Measurements from ENCODE around the gene PXYLP1. TPM values are rescaled to one million over a fixed set of nuclear protein-coding genes. Genes with fewer than 3 reads are reported as not detected.

The PXYLP1 gene
- total and polyA plus RNA-seq, 9 of the 15 experiments (the other 6 are each of a cell fraction or from before 2014, with no cell fraction given) = 0.80 to 2.9 (median 1.3) TPM

- DNase-seq (ENCODE audit: extremely low read depth in 1 of 4, low spot score in 3 of 4) (no peak), FAIRE-seq (no peak), ATAC-seq (no peak)
- POLR2A ChIA-PET = interaction anchor here (0.6 kb wide), 1 partner anchor 901 kb away, joined by 6 read pairs; no protein-coding TSS in a partner anchor
- Histone ChIP-seq H3K27ac (ENCODE audit: extremely low read depth, low read depth, low read length) (no peak overlapping the region), H3K27me3 (ENCODE audit: control insufficient read depth in 2 of 2, insufficient read depth in 2 of 2, low read length in 2 of 2) (peaks cover 2 to 9% of the 10 kb centered on the region in 2 experiments; a peak in 4 of 5 replicates), H3K9ac (ENCODE audit: insufficient read depth in 1 of 2, low read depth in 2 of 2, low read length in 2 of 2) (no peak overlapping the region), H3K36me3 (ENCODE audit: control insufficient read depth, insufficient read depth, low read length) (no peaks in the 10 kb centered on the region), H3K4me1 (replicated peaks in 1 of 2; ENCODE audit: control insufficient read depth in 2 of 2, insufficient read depth in 2 of 2, low read length in 2 of 2) (no peaks in the 10 kb centered on the region; a peak in 1 of 5 replicates), H3K9me3 (replicated peaks; ENCODE audit: control insufficient read depth, insufficient read depth, low read depth, low read length) (no peaks in the 10 kb centered on the region), H2AFZ (ENCODE audit: low read depth, low read length) (no peak overlapping the region), H3K4me2 (ENCODE audit: insufficient read depth, low read length) (no peak overlapping the region), H3K79me2 (ENCODE audit: control insufficient read depth, insufficient read depth, low read length) (no peaks in the 10 kb centered on the region), H3K9me1 (ENCODE audit: control insufficient read depth, insufficient read depth, low read length) (no peaks in the 10 kb centered on the region), H4K20me1 (replicated peaks; ENCODE audit: control insufficient read depth, insufficient read depth, low read length) (no peaks in the 10 kb centered on the region), H3K4me3 (no peak overlapping the region)
- in situ Hi-C loops (cut with MboI) (no loop called here), intact Hi-C loops (cut with micrococcal nuclease) (no loop called here)
- 0% methylated on average over 4 of the region's 4 CpGs for WGBS (ENCODE audit: insufficient coverage, low coverage, missing lambda C conversion rate)
- BruUV-seq (replicated peaks) = no TSS peak
- TF ChIP-seq CBX5 (IDR thresholded peaks at IDR 0.05; ENCODE audit: borderline replicate concordance, low read depth) = no peak
- no peak for TF ChIP-seq MCM7 (IDR thresholded peaks at IDR 0.05)
- TF ChIP-seq ZNF77 (CRISPR knock-in tag; IDR thresholded peaks at IDR 0.05) = no peak
- no peak for TF ChIP-seq GTF2E2 (tag; IDR thresholded peaks at IDR 0.05)
- no peak for TF ChIP-seq PHF8 (IDR thresholded peaks at IDR 0.05; ENCODE audit: borderline replicate concordance, low read length)
- TF ChIP-seq YBX1 (IDR thresholded peaks at IDR 0.05) = no peak
- TF ChIP-seq, protein P1, sequence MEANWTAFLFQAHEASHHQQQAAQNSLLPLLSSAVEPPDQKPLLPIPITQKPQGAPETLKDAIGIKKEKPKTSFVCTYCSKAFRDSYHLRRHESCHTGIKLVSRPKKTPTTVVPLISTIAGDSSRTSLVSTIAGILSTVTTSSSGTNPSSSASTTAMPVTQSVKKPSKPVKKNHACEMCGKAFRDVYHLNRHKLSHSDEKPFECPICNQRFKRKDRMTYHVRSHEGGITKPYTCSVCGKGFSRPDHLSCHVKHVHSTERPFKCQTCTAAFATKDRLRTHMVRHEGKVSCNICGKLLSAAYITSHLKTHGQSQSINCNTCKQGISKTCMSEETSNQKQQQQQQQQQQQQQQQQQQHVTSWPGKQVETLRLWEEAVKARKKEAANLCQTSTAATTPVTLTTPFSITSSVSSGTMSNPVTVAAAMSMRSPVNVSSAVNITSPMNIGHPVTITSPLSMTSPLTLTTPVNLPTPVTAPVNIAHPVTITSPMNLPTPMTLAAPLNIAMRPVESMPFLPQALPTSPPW (CRISPR knock-in tag; IDR thresholded peaks at IDR 0.05) = no peak
- TF ChIP-seq, protein P2, sequence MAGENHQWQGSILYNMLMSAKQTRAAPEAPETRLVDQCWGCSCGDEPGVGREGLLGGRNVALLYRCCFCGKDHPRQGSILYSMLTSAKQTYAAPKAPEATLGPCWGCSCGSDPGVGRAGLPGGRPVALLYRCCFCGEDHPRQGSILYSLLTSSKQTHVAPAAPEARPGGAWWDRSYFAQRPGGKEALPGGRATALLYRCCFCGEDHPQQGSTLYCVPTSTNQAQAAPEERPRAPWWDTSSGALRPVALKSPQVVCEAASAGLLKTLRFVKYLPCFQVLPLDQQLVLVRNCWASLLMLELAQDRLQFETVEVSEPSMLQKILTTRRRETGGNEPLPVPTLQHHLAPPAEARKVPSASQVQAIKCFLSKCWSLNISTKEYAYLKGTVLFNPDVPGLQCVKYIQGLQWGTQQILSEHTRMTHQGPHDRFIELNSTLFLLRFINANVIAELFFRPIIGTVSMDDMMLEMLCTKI (IDR thresholded peaks at IDR 0.05; ENCODE audit: partially characterized antibody) = no peak
- TF ChIP-seq E4F1 (CRISPR knock-in tag; IDR thresholded peaks at IDR 0.05; ENCODE audit: borderline replicate concordance) = no peak
- CTCF ChIA-PET (ENCODE audit: low intra/inter-chr PET ratio) = no interaction called here
These were observed 27.8 kb upstream of the PXYLP1 start for GRCh38 chr3:141203866-141204265.

Measured in K562 (cell line).